C1 segment of cervical spinal cord (tissue), 14 donors: ENCODE measurements around the gene PRDM5.

Experiments used
- DNase-seq, 14 donors: peaks; one replicate each; lab custom pipeline; 2025; lab: John Stamatoyannopoulos, UW

PRDM5 gene

GRCh38 chr4:120922381-120923206, at the start of gene PRDM5:
Gene PRDM5, minus strand, starts transcription at chr4:120922726. Its CDS starts 118 bp downstream, at chr4:120922608.
- peak in 11 of 14 donors; percentile 21 to 83 (median 41) for DNase-seq

GRCh38 chr4:120971884-120972283, 49.4 kb upstream of the PRDM5 start:
- DNase-seq = no peak

- no peak for DNase-seq
These were observed 43.4 kb upstream of the PRDM5 start for GRCh38 chr4:120965938-120966337.

GRCh38 chr4:120964596-120964995, 42.1 kb upstream of the PRDM5 start:
- no peak for DNase-seq

GRCh38 chr4:120963449-120963848, 40.9 kb upstream of the PRDM5 start:
- no peak for DNase-seq

GRCh38 chr4:120960656-120961267, 38.2 kb upstream of the PRDM5 start:
- DNase-seq = no peak

- no peak for DNase-seq
These were observed 25.9 kb upstream of the PRDM5 start for GRCh38 chr4:120948382-120948781.

- no peak for DNase-seq
These were observed 20.2 kb upstream of the PRDM5 start for GRCh38 chr4:120942776-120943175.

GRCh38 chr4:120940547-120940946, 18.0 kb upstream of the PRDM5 start:
- no peak for DNase-seq

GRCh38 chr4:120939693-120940092, 17.2 kb upstream of the PRDM5 start:
- DNase-seq = no peak

- DNase-seq = no peak
These were observed 7.3 kb upstream of the PRDM5 start for GRCh38 chr4:120929847-120930246.

- DNase-seq = no peak
These were observed 5.4 kb upstream of the PRDM5 start for GRCh38 chr4:120927801-120928409.

GRCh38 chr4:120926358-120927025, 4.0 kb upstream of the PRDM5 start:
- DNase-seq = no peak

- DNase-seq = no peak
These were observed 2.4 kb upstream of the PRDM5 start for GRCh38 chr4:120924931-120925330.

- DNase-seq = no peak
These were observed 639 bp upstream of the PRDM5 start for GRCh38 chr4:120923207-120923522.

- peak in 8 of 14 donors; percentile 15 to 67 (median 48) for DNase-seq
These were observed 808 bp downstream of the PRDM5 start for GRCh38 chr4:120921456-120922380.

GRCh38 chr4:120920666-120921065, 1.9 kb downstream of the PRDM5 start:
- DNase-seq = no peak

- DNase-seq = no peak
These were observed 3.2 kb downstream of the PRDM5 start for GRCh38 chr4:120919358-120919757.

- DNase-seq = peak in 6 of 14 donors; percentile 3 to 36 (median 7)
These were observed 3.7 kb downstream of the PRDM5 start for GRCh38 chr4:120918788-120919187.

GRCh38 chr4:120918092-120918491, 4.4 kb downstream of the PRDM5 start:
- DNase-seq = no peak

GRCh38 chr4:120916937-120917336, 5.6 kb downstream of the PRDM5 start:
- no peak for DNase-seq
